K562 (cell line): ENCODE measurements around the gene HRC. TPM values are rescaled to one million over a fixed set of nuclear protein-coding genes. Genes with fewer than 3 reads are reported as not detected.

Source experiments
- DMBX1 ChIP-seq: fragments of 250-450 bp; sonication (Bioruptor Pico); IDR thresholded peaks from 2 replicates; pipeline ENCODE4 v1.8.0; 2022; ENCODE audit warnings: inconsistent platforms, mild to moderate bottlenecking, moderate library complexity, borderline replicate concordance
- GATA2 ChIP-seq: sonication (generic); formaldehyde crosslinking; IDR thresholded peaks from 2 replicates; pipeline ENCODE4 v1.4.0; 2020; ENCODE audit warnings: mild to moderate bottlenecking, missing genetic modification reagents
- MCM3 ChIP-seq: fragments of 450-650 bp; IDR thresholded peaks from 2 replicates; pipeline ENCODE4 v1.6.1; 2016
- MIER1 ChIP-seq: fragments of 450-650 bp; IDR thresholded peaks from 2 replicates; pipeline ENCODE4 v1.6.1; 2016; ENCODE audit warnings: antibody characterized with exemption, mild to moderate bottlenecking, low read depth
- NONO ChIP-seq, 2 experiments: fragments of 200-400 bp in 1 of 2; fragments of 450-650 bp in 1 of 2; formaldehyde crosslinking in 1 of 2; IDR thresholded peaks; 2 replicates each; pipeline ENCODE4 v1.6.1; 2017; ENCODE audit warnings: low read depth in 2 of 2, mild to moderate bottlenecking in 2 of 2, moderate library complexity in 2 of 2, low read length in 1 of 2
- PPARD ChIP-seq: fragments of 250-450 bp; sonication (Bioruptor Pico); IDR thresholded peaks from 2 replicates; pipeline ENCODE4 v1.8.0; 2022; ENCODE audit warnings: inconsistent platforms, mild to moderate bottlenecking, moderate library complexity
- RAD51 ChIP-seq: fragments of 450-650 bp; IDR thresholded peaks from 2 replicates; pipeline ENCODE4 v1.7.1; 2016; ENCODE audit warnings: low read depth, mild to moderate bottlenecking, borderline replicate concordance
- RBBP5 ChIP-seq: fragments of 200-600 bp; sonication (generic); IDR thresholded peaks from 2 replicates; pipeline ENCODE4 v1.6.1; 2012; ENCODE audit warnings: borderline replicate concordance, mild to moderate bottlenecking, low read length, control low read depth, inconsistent platforms; ENCODE audit not compliant: insufficient read depth, poor library complexity, severe bottlenecking
- RFX1 ChIP-seq: fragments of 450-650 bp; IDR thresholded peaks from 2 replicates; pipeline ENCODE4 v1.6.1; 2016; ENCODE audit warnings: mild to moderate bottlenecking, moderate library complexity
- SAFB2 ChIP-seq: fragments of 200-400 bp; formaldehyde crosslinking; IDR thresholded peaks from 2 replicates; pipeline ENCODE4 v1.6.1; 2018; ENCODE audit warnings: borderline replicate concordance, low read length, low read depth, moderate library complexity; ENCODE audit not compliant: severe bottlenecking
- SMAD1 ChIP-seq: fragments of 150-350 bp; IDR thresholded peaks from 2 replicates; pipeline ENCODE4 v1.6.1; 2014; ENCODE audit warnings: low read length, low read depth; ENCODE audit not compliant: partially characterized antibody
- ZBTB1 ChIP-seq: sonication (generic); formaldehyde crosslinking; IDR thresholded peaks from 2 replicates; pipeline ENCODE4 v1.8.1; 2023; ENCODE audit warnings: missing genetic modification reagents, low read depth, mild to moderate bottlenecking, borderline replicate concordance
- ZFP30 ChIP-seq: fragments of 250-450 bp; sonication (Bioruptor Pico); IDR thresholded peaks from 2 replicates; pipeline ENCODE4 v1.8.0; 2022; ENCODE audit warnings: moderate library complexity, mild to moderate bottlenecking, inconsistent platforms, borderline replicate concordance
- ZFP36 ChIP-seq: fragments of 150-350 bp; IDR thresholded peaks from 2 replicates; pipeline ENCODE4 v1.6.1; 2018; ENCODE audit warnings: low read length, low read depth; ENCODE audit not compliant: partially characterized antibody
- ZNF57 ChIP-seq: fragments of 450-650 bp; formaldehyde crosslinking; IDR thresholded peaks from 2 replicates; pipeline ENCODE4 v1.4.0; 2020; ENCODE audit warnings: mild to moderate bottlenecking, moderate library complexity
- polyA plus RNA-seq, 8 experiments: library from polyadenylated mRNA; depleted of rRNA in 4 of 8; stranded (reverse) in 5 of 8; unstranded in 3 of 8; fragments of >200 nt; fragmentation: Nextera tagmentation in 2 of 8; fragmentation: Illumina TruSeq in 1 of 8; extraction: Ambion mirVana in 2 of 8; extraction: Trizol in 1 of 8; gene quantifications; 2 replicates each; pipeline versions ENCODE4 v1.2.1 to v1.2.3, GENCODE V29; 2011 to 2014; ENCODE audit warnings: inconsistent platforms in 1 of 8, missing spikeins in 1 of 8
- total RNA-seq, 7 experiments: library from RNA; depleted of rRNA in 6 of 7; stranded (reverse); fragments of >200 nt in 6 of 7; fragmentation: Illumina TruSeq in 2 of 7; extraction: Trizol in 2 of 7; gene quantifications; 2 replicates each; pipeline versions ENCODE4 v1.2.1 to v1.2.3, GENCODE V29; 2011 to 2021; ENCODE audit warnings: low replicate concordance in 1 of 7
- TF ChIP-seq, protein P1 (sequence below), 3 experiments: fragments of 200-800 bp in 1 of 3; sonication (Bioruptor generic) in 1 of 3; sonication (generic) in 1 of 3; formaldehyde crosslinking in 1 of 3; IDR thresholded peaks; 2 replicates each; pipeline versions ENCODE4 v1.6.1 to v1.8.0; 2016 to 2022; ENCODE audit warnings: mild to moderate bottlenecking in 2 of 3, missing compliant biosample characterization in 2 of 3, missing genetic modification characterization in 2 of 3, missing genetic modification reagents in 1 of 3
- TF ChIP-seq, protein P2 (sequence below), 3 experiments: IDR thresholded peaks in 2 of 3; conservative IDR thresholded peaks in 1 of 3; 2 replicates each; pipeline ENCODE4 v1.5.1; 2011 to 2012; ENCODE audit warnings: low read length in 3 of 3, mild to moderate bottlenecking in 3 of 3, control low read depth in 2 of 3, improper control_type of control experiment in 1 of 3, inconsistent platforms in 1 of 3, low read depth in 1 of 3, mixed read lengths in 1 of 3, moderate library complexity in 1 of 3; ENCODE audit not compliant: insufficient read depth in 2 of 3
- TF ChIP-seq, protein P3 (sequence below): fragments of 250-450 bp; sonication (Bioruptor Pico); IDR thresholded peaks from 2 replicates; pipeline ENCODE4 v1.8.0; 2021; ENCODE audit warnings: moderate library complexity, mild to moderate bottlenecking, inconsistent platforms
- TF ChIP-seq, protein P4 (sequence below): fragments of 250-450 bp; sonication (Bioruptor Pico); IDR thresholded peaks from 2 replicates; pipeline ENCODE4 v1.4.0; 2020; ENCODE audit warnings: borderline replicate concordance

Gene HRC
- total and polyA plus RNA-seq, 9 of the 15 experiments (the other 6 are each of a cell fraction or from before 2014, with no cell fraction given): 0.66 to 18.7 (median 13.1) TPM

DNA sequence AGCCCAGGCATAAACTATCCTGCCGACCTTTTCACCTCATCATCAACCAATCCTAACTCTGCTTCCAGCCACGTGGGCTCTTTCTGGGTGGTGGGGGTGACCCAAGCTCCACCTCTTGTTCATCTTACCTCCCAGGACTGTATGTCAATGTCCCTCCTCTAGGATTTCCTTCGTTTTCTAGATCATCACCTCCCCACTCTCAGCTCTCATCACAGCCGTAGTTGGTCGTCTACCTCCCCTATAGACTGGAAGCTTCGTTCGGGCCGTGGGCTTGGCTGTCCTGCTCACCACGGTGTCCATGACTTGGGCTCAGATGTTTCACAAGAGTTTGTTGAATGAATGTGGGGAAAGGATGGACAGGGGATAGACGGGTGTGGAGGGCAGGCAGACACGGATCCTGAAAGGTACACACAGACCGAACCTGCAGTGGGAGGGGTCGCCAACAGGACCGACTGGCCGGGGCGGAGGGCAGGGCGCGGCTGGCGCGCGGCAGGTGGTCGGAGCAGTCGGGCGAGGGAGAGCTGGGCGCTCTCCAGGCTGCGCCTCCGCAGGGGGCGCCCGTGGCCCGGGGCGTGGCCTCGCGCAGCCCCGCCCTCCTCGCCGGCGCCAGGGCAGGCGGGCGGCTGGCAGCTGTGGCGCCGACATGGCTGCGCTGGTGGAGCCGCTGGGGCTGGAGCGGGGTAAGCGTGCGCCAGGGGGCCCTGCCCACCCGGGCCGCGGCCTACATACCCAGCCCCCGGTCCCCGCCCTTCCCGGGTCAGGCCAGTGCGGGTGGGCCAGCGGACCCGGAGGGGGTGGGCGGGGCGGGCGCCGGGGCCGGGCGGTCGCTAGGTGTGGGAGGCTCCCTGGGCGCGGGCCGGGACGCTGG, 41.2 kb downstream of the HRC start, which contains the start of gene LIN7B (continued):
- TF ChIP-seq, protein P1, sequence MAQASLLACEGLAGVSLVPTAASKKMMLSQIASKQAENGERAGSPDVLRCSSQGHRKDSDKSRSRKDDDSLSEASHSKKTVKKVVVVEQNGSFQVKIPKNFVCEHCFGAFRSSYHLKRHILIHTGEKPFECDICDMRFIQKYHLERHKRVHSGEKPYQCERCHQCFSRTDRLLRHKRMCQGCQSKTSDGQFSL (CRISPR knock-in tag; IDR thresholded peaks at IDR 0.05): no peak; the same call in 1 of the 2 replicates
- TF ChIP-seq, protein P1 (tag; IDR thresholded peaks at IDR 0.05): no peak
- TF ChIP-seq ZBTB1 (CRISPR knock-in tag): 0 out of 2 replicates have a peak, but pooled peaks have one; percentile 28
- no peak for TF ChIP-seq GATA2 (CRISPR knock-in tag)
- TF ChIP-seq ZNF57 (CRISPR knock-in tag): no peak
- TF ChIP-seq RBBP5: no peak
- TF ChIP-seq, protein P2, sequence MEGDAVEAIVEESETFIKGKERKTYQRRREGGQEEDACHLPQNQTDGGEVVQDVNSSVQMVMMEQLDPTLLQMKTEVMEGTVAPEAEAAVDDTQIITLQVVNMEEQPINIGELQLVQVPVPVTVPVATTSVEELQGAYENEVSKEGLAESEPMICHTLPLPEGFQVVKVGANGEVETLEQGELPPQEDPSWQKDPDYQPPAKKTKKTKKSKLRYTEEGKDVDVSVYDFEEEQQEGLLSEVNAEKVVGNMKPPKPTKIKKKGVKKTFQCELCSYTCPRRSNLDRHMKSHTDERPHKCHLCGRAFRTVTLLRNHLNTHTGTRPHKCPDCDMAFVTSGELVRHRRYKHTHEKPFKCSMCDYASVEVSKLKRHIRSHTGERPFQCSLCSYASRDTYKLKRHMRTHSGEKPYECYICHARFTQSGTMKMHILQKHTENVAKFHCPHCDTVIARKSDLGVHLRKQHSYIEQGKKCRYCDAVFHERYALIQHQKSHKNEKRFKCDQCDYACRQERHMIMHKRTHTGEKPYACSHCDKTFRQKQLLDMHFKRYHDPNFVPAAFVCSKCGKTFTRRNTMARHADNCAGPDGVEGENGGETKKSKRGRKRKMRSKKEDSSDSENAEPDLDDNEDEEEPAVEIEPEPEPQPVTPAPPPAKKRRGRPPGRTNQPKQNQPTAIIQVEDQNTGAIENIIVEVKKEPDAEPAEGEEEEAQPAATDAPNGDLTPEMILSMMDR (IDR thresholded peaks at IDR 0.05 in 2 of 3, conservative IDR thresholded peaks at IDR 0.05 in 1 of 3; ENCODE audit: insufficient read depth in 2 of 3, low read depth in 1 of 3, low read length in 3 of 3): peak; percentile 60 to 68 (median 66); a peak in 5 of 6 replicates
- no peak for TF ChIP-seq RFX1
- peak; percentile 91 for TF ChIP-seq RAD51
- TF ChIP-seq ZFP36: no peak
- no peak for TF ChIP-seq SMAD1
- TF ChIP-seq, protein P3, sequence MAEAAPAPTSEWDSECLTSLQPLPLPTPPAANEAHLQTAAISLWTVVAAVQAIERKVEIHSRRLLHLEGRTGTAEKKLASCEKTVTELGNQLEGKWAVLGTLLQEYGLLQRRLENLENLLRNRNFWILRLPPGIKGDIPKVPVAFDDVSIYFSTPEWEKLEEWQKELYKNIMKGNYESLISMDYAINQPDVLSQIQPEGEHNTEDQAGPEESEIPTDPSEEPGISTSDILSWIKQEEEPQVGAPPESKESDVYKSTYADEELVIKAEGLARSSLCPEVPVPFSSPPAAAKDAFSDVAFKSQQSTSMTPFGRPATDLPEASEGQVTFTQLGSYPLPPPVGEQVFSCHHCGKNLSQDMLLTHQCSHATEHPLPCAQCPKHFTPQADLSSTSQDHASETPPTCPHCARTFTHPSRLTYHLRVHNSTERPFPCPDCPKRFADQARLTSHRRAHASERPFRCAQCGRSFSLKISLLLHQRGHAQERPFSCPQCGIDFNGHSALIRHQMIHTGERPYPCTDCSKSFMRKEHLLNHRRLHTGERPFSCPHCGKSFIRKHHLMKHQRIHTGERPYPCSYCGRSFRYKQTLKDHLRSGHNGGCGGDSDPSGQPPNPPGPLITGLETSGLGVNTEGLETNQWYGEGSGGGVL (CRISPR knock-in tag): no peak
- TF ChIP-seq MIER1: 0 out of 2 replicates have a peak, but pooled peaks have one; percentile 29
- TF ChIP-seq DMBX1 (CRISPR knock-in tag): peak; percentile 57; the same call in 1 of the 2 replicates
- no peak for TF ChIP-seq PPARD (CRISPR knock-in tag)
- no peak for TF ChIP-seq ZFP30 (CRISPR knock-in tag)
- TF ChIP-seq, protein P4, sequence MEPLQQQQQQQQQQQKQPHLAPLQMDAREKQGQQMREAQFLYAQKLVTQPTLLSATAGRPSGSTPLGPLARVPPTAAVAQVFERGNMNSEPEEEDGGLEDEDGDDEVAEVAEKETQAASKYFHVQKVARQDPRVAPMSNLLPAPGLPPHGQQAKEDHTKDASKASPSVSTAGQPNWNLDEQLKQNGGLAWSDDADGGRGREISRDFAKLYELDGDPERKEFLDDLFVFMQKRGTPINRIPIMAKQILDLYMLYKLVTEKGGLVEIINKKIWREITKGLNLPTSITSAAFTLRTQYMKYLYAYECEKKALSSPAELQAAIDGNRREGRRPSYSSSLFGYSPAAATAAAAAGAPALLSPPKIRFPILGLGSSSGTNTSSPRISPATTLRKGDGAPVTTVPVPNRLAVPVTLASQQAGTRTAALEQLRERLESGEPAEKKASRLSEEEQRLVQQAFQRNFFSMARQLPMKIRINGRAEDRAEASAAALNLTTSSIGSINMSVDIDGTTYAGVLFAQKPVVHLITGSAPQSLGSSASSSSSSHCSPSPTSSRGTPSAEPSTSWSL (CRISPR knock-in tag): no peak
- TF ChIP-seq NONO (IDR thresholded peaks at IDR 0.05; ENCODE audit: low read depth in 2 of 2, low read length in 1 of 2): peak in 1 of 2 experiments; percentile 84; a peak in 2 of 4 replicates
- no peak for TF ChIP-seq SAFB2
- TF ChIP-seq MCM3: no peak
